PC-3 (cell line): ENCODE measurements around the gene DYNLT2. TPM values are rescaled to one million over a fixed set of nuclear protein-coding genes. Genes with fewer than 3 reads are reported as not detected.

ENCODE experiments used
- ATAC-seq: fragments of 200-7000 bp; cut with Tn5 transposase; 2 replicates; pipeline ENCODE4 v1.9.1; 2020; ENCODE audit warnings: mild to moderate bottlenecking, moderate library complexity
- BruUV-seq: library from RNA; stranded (reverse); fragments of 400-500 nt; replicated peaks from 2 replicates; lab custom pipeline; 2021; lab: Mats Ljungman, UMichigan
- CTCF ChIA-PET: fragments of 300-600 bp; sonication (Branson Sonifier 250); formaldehyde crosslinking; loops from one replicate; lab custom pipeline; 2022; ENCODE audit warnings: antibody characterized with exemption; lab: Charles Lee
- POLR2A ChIA-PET: fragments of 300-600 bp; sonication (Branson Sonifier 250); formaldehyde crosslinking; loops from one replicate; lab custom pipeline; 2022; ENCODE audit warnings: antibody characterized with exemption; ENCODE audit not compliant: unreplicated experiment; lab: Charles Lee
- DNase-seq: peaks from one replicate; pipeline ENCODE4 v3.0.0-alpha.2; 2015
- H2AFZ ChIP-seq: fragments of 300-600 bp; sonication (generic); 2 replicates; pipeline ENCODE4 v1.6.0; 2016; ENCODE audit warnings: antibody characterized with exemption, low read length
- H3F3A ChIP-seq: fragments of 300-600 bp; sonication (generic); one replicate; pipeline ENCODE4 v1.6.0; 2017; ENCODE audit warnings: antibody characterized with exemption, low read length, control low read depth, mild to moderate bottlenecking; ENCODE audit not compliant: unreplicated experiment
- H3K27ac ChIP-seq: fragments of 300-600 bp; sonication (generic); 2 replicates; pipeline ENCODE4 v1.5.1; 2016; ENCODE audit warnings: mild to moderate bottlenecking, low read length
- H3K27me3 ChIP-seq: fragments of 300-600 bp; sonication (generic); 2 replicates; pipeline ENCODE4 v1.6.1; 2016; ENCODE audit warnings: low read length, mixed read lengths
- H3K36me3 ChIP-seq: fragments of 300-600 bp; sonication (generic); 2 replicates; pipeline ENCODE4 v1.6.1; 2016; ENCODE audit warnings: low read depth, mixed run types, low read length, mixed read lengths
- H3K4me1 ChIP-seq: fragments of 300-600 bp; sonication (generic); 2 replicates; pipeline ENCODE4 v1.5.1; 2016; ENCODE audit warnings: low read length; ENCODE audit not compliant: insufficient read depth
- H3K4me2 ChIP-seq: fragments of 300-600 bp; sonication (generic); 2 replicates; pipeline ENCODE4 v1.6.0; 2016; ENCODE audit warnings: low read length
- H3K4me3 ChIP-seq: fragments of 300-600 bp; sonication (generic); 2 replicates; pipeline ENCODE4 v1.5.1; 2016; ENCODE audit warnings: mild to moderate bottlenecking, low read length, mixed read lengths
- H3K79me2 ChIP-seq: fragments of 300-600 bp; sonication (generic); 2 replicates; pipeline ENCODE4 v1.6.1; 2017; ENCODE audit warnings: low read length, mixed read lengths
- H3K9ac ChIP-seq: fragments of 300-600 bp; sonication (generic); 2 replicates; pipeline ENCODE4 v1.6.0; 2016; ENCODE audit warnings: mild to moderate bottlenecking, low read length
- H3K9me2 ChIP-seq: fragments of 300-600 bp; sonication (generic); replicated peaks from 2 replicates; pipeline ENCODE4 v1.6.1; 2016; ENCODE audit warnings: mixed run types, low read length, mixed read lengths
- H3K9me3 ChIP-seq: fragments of 300-600 bp; sonication (generic); 2 replicates; pipeline ENCODE4 v1.6.1; 2016; ENCODE audit warnings: low read length, mixed read lengths
- H4K20me1 ChIP-seq: fragments of 300-600 bp; sonication (generic); 2 replicates; pipeline ENCODE4 v1.6.1; 2016; ENCODE audit warnings: low read length, mixed read lengths
- EZH2 ChIP-seq: fragments of 300-600 bp; sonication (generic); IDR thresholded peaks from one replicate; pipeline ENCODE4 v1.6.1; 2017; ENCODE audit warnings: antibody characterized with exemption, mild to moderate bottlenecking, low read length; ENCODE audit not compliant: unreplicated experiment
- EZH2phosphoT487 ChIP-seq: fragments of 300-600 bp; sonication (generic); IDR thresholded peaks from 2 replicates; pipeline ENCODE4 v1.6.1; 2018; ENCODE audit warnings: mild to moderate bottlenecking, antibody characterized with exemption, low read length, borderline replicate concordance
- intact Hi-C: fragments of 100-400 bp; cut with micrococcal nuclease; formaldehyde crosslinking; loops from 2 replicates; pipeline ENCODE4 v1.9.0; 2023
- total RNA-seq: library from RNA; depleted of rRNA; stranded (reverse); fragments of >200 nt; gene quantifications from 2 replicates; pipeline ENCODE4 v1.2.3, GENCODE V29; 2014
- TF ChIP-seq, protein P1 (sequence below): fragments of 300-600 bp; sonication (generic); conservative IDR thresholded peaks from 2 replicates; pipeline ENCODE4 v1.5.1; 2017; ENCODE audit warnings: antibody characterized with exemption, low read depth, mild to moderate bottlenecking, low read length

DYNLT2 gene
- total RNA-seq, 1 experiment from 2014 or later, result 0.51 TPM

DNA sequence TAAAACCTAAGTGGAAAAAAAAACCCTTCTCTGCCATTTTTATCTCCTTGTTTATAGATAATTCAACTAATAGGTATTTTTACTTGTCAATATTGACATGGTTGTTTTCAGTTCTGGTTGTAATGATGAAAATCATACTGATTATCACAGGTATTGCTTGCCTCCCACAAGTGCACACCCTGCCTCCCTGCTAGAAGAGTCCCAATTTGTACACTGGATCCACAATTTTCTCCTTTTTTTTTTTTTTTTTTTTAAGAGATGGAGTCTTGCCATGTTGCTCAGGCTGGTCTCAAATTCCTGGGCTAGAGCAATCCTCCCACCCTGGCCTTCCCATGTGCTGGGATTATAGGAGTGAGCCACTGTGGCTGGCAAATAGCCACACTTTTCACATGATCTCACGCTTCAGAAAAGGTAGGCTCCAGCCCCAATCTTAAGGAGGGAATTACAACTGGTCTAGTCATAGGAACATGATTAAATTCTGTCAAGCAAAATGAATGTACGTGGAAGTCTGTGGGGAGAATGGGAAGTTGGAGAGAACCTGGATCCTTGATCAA, 12.3 kb downstream of the DYNLT2 start:
- Histone ChIP-seq H3K4me2 (no peak overlapping the region), H2AFZ (no peak overlapping the region), H4K20me1 (no peaks in the 10 kb centered on the region), H3K27me3 (no peaks in the 10 kb centered on the region), H3K9me2 (no peaks in the 10 kb centered on the region), H3K36me3 (no peaks in the 10 kb centered on the region), H3F3A (no peaks in the 10 kb centered on the region), H3K4me3 (no peak overlapping the region), H3K9me3 (no peaks in the 10 kb centered on the region), H3K27ac (no peak overlapping the region), H3K9ac (no peak overlapping the region), H3K4me1 (no peaks in the 10 kb centered on the region), H3K79me2 (no peaks in the 10 kb centered on the region)
- ATAC-seq (no peak), DNase-seq (no peak)
- no peak for TF ChIP-seq EZH2
- TF ChIP-seq EZH2phosphoT487, result no peak
- TF ChIP-seq, protein P1, sequence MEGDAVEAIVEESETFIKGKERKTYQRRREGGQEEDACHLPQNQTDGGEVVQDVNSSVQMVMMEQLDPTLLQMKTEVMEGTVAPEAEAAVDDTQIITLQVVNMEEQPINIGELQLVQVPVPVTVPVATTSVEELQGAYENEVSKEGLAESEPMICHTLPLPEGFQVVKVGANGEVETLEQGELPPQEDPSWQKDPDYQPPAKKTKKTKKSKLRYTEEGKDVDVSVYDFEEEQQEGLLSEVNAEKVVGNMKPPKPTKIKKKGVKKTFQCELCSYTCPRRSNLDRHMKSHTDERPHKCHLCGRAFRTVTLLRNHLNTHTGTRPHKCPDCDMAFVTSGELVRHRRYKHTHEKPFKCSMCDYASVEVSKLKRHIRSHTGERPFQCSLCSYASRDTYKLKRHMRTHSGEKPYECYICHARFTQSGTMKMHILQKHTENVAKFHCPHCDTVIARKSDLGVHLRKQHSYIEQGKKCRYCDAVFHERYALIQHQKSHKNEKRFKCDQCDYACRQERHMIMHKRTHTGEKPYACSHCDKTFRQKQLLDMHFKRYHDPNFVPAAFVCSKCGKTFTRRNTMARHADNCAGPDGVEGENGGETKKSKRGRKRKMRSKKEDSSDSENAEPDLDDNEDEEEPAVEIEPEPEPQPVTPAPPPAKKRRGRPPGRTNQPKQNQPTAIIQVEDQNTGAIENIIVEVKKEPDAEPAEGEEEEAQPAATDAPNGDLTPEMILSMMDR, result no peak
- no TSS peak for BruUV-seq
- ChIA-PET POLR2A (no interaction called here), CTCF (no interaction called here)
- intact Hi-C loops, result no loop called here

DNA sequence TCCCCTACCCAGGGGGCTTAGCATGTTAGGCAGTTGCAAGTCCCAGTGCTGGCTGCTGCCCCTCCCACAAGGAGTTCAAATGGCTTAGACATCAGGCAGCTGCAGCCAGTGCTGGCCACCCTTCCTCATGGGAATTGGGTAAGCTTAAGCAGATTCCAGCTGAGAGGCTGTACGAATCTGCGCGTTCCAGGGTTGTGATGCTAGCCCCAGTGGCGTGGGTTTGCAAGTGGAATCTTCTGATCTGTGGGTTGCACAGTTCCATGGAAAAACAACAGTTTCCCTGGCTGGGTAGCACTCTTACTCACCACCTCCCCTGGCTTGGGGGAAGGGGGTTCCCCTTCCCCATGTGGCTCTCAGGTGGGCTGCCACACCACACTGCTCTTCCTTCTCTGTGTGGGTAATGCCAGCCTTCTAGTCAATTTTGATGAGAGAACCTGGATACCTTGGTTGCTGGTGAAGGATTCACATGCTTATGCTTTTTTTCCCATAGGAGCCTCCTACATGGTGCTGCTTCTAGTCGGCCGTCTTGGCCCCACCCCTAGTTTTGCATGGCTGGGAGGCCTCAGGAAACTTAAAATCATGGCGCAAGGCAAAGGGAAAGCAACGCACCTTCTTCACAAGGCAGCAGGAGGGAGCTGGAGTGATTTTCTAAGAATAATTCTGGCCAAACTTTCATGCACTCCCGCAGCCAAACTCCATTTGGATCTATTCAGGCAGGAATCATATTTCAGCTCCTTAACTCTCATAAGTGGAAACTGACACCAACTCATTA, 13.0 kb downstream of the DYNLT2 start:
- Histone ChIP-seq H3K27me3 (no peaks in the 10 kb centered on the region), H3K4me2 (no peak overlapping the region), H3K9me2 (no peaks in the 10 kb centered on the region), H3K4me3 (no peak overlapping the region), H3K36me3 (no peaks in the 10 kb centered on the region), H2AFZ (no peak overlapping the region), H3K9me3 (no peaks in the 10 kb centered on the region), H3K4me1 (no peaks in the 10 kb centered on the region), H4K20me1 (no peaks in the 10 kb centered on the region), H3K27ac (no peak overlapping the region), H3K9ac (no peak overlapping the region), H3F3A (no peaks in the 10 kb centered on the region), H3K79me2 (no peaks in the 10 kb centered on the region)
- CTCF ChIA-PET, result no interaction called here
- no peak for ATAC-seq
- TF ChIP-seq EZH2 (no peak), EZH2phosphoT487 (no peak)
- TF ChIP-seq, protein P1, result no peak
- POLR2A ChIA-PET, result no interaction called here
- BruUV-seq, result no TSS peak
- intact Hi-C loops, result no loop called here
- no peak for DNase-seq

DNA sequence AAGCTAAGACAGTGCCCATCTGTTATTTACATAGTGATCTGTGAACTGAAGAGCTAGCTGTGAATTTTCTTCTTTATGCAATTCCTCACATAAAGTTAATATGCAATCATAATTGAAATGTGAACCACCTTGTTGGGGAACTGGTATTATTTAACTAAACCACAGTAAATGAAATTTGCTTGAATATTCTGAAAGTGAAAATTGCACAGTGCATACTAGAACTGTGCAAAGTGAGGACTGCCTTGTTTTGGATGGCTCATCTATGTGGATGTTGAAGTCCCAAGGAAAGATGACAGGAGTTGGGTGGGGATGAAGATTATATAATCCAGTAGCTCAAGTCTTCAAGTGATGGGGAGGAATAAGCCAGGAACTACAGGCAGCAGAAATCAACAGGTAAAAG, 21.4 kb downstream of the DYNLT2 start:
- Histone ChIP-seq H3K79me2 (no peaks in the 10 kb centered on the region), H3K27me3 (no peaks in the 10 kb centered on the region), H2AFZ (no peak overlapping the region), H3K9me2 (no peaks in the 10 kb centered on the region), H3K9ac (no peak overlapping the region), H3K9me3 (no peaks in the 10 kb centered on the region), H3K36me3 (no peaks in the 10 kb centered on the region), H3F3A (no peaks in the 10 kb centered on the region), H3K27ac (no peak overlapping the region), H3K4me3 (no peak overlapping the region), H3K4me1 (peaks cover 2% of the 10 kb centered on the region; the same call in 1 of the 2 replicates), H4K20me1 (no peaks in the 10 kb centered on the region), H3K4me2 (no peak overlapping the region)
- ChIA-PET CTCF (no interaction called here), POLR2A (no interaction called here)
- intact Hi-C loops, result loop anchor here (10.0 kb wide), 1 partner anchor 825 kb away; the partner anchor contains the start of genes PSMB1 and TBP
- DNase-seq (no peak), ATAC-seq (no peak)
- TF ChIP-seq EZH2phosphoT487 (no peak), EZH2 (no peak)
- TF ChIP-seq, protein P1, result no peak
- no TSS peak for BruUV-seq
